Lung (tissue), 12 donors: ENCODE results near the gene ANAPC13. TPM values are rescaled to one million over a fixed set of nuclear protein-coding genes. Genes with fewer than 3 reads are reported as not detected.
A peak's percentile ranks its signal among the peaks of the same experiment; 100 is the strongest.

Source experiments
- ATAC-seq: fragments of 200-7000 bp; cut with Tn5 transposase; one replicate; pipeline ENCODE4 v1.9.1; 2020; ENCODE audit warnings: moderate number of reproducible peaks; ENCODE audit not compliant: insufficient read depth, low FRiP score
- DNase-seq, 3 donors: peaks; one replicate each; pipeline ENCODE4 v3.0.0-alpha.2; 2013 to 2017
- H3K27ac ChIP-seq, 2 donors: one replicate each; pipeline ENCODE4 v1.5.1; 2013; ENCODE audit warnings: mild to moderate bottlenecking in 2 of 2, moderate library complexity in 2 of 2, control low read depth in 1 of 2, inconsistent platforms in 1 of 2, low read depth in 1 of 2, low read length in 1 of 2
- H3K27me3 ChIP-seq, 3 donors: one replicate each; pipeline ENCODE4 v1.5.1; 2013; ENCODE audit warnings: low read length in 2 of 3; ENCODE audit not compliant: control insufficient read depth in 3 of 3, insufficient read depth in 3 of 3
- H3K36me3 ChIP-seq, 4 donors: one replicate each; pipeline ENCODE4 v1.5.1; 2013; ENCODE audit warnings: low read length in 4 of 4, mild to moderate bottlenecking in 1 of 4, moderate library complexity in 1 of 4; ENCODE audit not compliant: control insufficient read depth in 4 of 4, insufficient read depth in 4 of 4
- H3K4me1 ChIP-seq, 5 donors: one replicate each; pipeline ENCODE4 v1.5.1; 2013; ENCODE audit warnings: low read length in 5 of 5, mild to moderate bottlenecking in 2 of 5, moderate library complexity in 1 of 5; ENCODE audit not compliant: control insufficient read depth in 5 of 5, insufficient read depth in 5 of 5
- H3K4me3 ChIP-seq: one replicate; pipeline ENCODE4 v1.5.1; 2013; ENCODE audit warnings: mild to moderate bottlenecking, control low read depth, moderate library complexity
- H3K9ac ChIP-seq, 2 donors: one replicate each; pipeline ENCODE4 v1.5.1; 2013; ENCODE audit warnings: low read length in 2 of 2, control low read depth in 1 of 2; ENCODE audit not compliant: insufficient read depth in 1 of 2
- H3K9me3 ChIP-seq, 4 donors: one replicate each; pipeline ENCODE4 v1.5.1; 2013; ENCODE audit warnings: low read length in 3 of 4, mild to moderate bottlenecking in 1 of 4, moderate library complexity in 1 of 4; ENCODE audit not compliant: control insufficient read depth in 4 of 4, insufficient read depth in 3 of 4
- CTCF ChIP-seq: IDR thresholded peaks from 2 replicates; pipeline ENCODE4 v1.5.1; 2012; ENCODE audit warnings: mild to moderate bottlenecking; ENCODE audit errors: control extremely low read depth, extremely low read depth
- WGBS, 2 donors: extraction: QIAGEN DNeasy Blood & Tissue Kit; methylation state at CpG; one replicate each; pipeline ENCODE4 v1.1.7; 2013; 5-methylcytosine and 5-hydroxymethylcytosine counted together
- polyA plus RNA-seq, 2 donors: library from polyadenylated mRNA; stranded (reverse); fragments of 200-250 nt; gene quantifications; one replicate each; pipeline ENCODE4 v1.2.1, GENCODE V29; 2013
- total RNA-seq, 2 donors: library from RNA; depleted of rRNA in 1 of 2; stranded (reverse); fragments of >200 nt in 1 of 2; gene quantifications; one replicate each; pipeline ENCODE4 v1.2.1, GENCODE V29; 2014 to 2021
- donor health status: control.
- donor health status: control.
- donor health status: Bipolar disorder and iron deficiency.
- donor health status: healthy.
- donor health status: DM: yes; HTN: yes; CAD: no.

ANAPC13 gene
- total and polyA plus RNA-seq, 4 donors = 36.9 to 85.2 (median 63.1) TPM

- 87 to 92% methylated on average over 3 of the region's 3 CpGs for WGBS, 2 donors
- ATAC-seq (no peak), DNase-seq (no peak)
- H3K4me3 ChIP-seq = no peak overlapping the region
- no peaks in the 10 kb centered on the region for H3K9me3 ChIP-seq
- peaks cover 9 to 23% (median 18%) of the 10 kb centered on the region in 5 donors for H3K4me1 ChIP-seq
- TF ChIP-seq CTCF = no peak
- H3K27me3 ChIP-seq = no peaks in the 10 kb centered on the region
- H3K9ac ChIP-seq = no peak overlapping the region
- H3K27ac ChIP-seq = no peak overlapping the region
- peaks cover 12 to 41% (median 33%) of the 10 kb centered on the region in 4 donors for H3K36me3 ChIP-seq
Observed at GRCh38 chr3:134482622-134483021, 3.2 kb downstream of the ANAPC13 start.

- ATAC-seq (no peak), DNase-seq (no peak)
- TF ChIP-seq CTCF = no peak
- Histone ChIP-seq H3K4me3 (no peak overlapping the region), H3K27ac (no peak overlapping the region), H3K36me3 (peaks cover 12 to 47% (median 37%) of the 10 kb centered on the region in 4 donors), H3K9ac (no peak overlapping the region), H3K4me1 (peaks cover 10 to 14% (median 11%) of the 10 kb centered on the region in 5 donors), H3K9me3 (no peaks in the 10 kb centered on the region), H3K27me3 (no peaks in the 10 kb centered on the region)
- 86 to 93% methylated on average over 1 of the region's 1 CpG for WGBS, 2 donors
Observed at GRCh38 chr3:134481166-134481565, 4.6 kb downstream of the ANAPC13 start.

- Histone ChIP-seq H3K27ac (peak overlapping the region in 1 of 2 donors; percentile 23), H3K4me3 (no peak overlapping the region), H3K36me3 (peaks cover 12 to 47% (median 37%) of the 10 kb centered on the region in 4 donors), H3K4me1 (peaks cover 10 to 14% (median 11%) of the 10 kb centered on the region in 5 donors), H3K9me3 (no peaks in the 10 kb centered on the region), H3K9ac (no peak overlapping the region), H3K27me3 (no peaks in the 10 kb centered on the region)
- no peak for ATAC-seq
- DNase-seq = no peak
- 94 to 96% methylated on average over 3 of the region's 3 CpGs for WGBS, 2 donors
- TF ChIP-seq CTCF = no peak
Observed at GRCh38 chr3:134480546-134480945, 5.2 kb downstream of the ANAPC13 start.

GRCh38 chr3:134477938-134478337, 7.8 kb downstream of the ANAPC13 start:
- no peak for TF ChIP-seq CTCF
- Histone ChIP-seq H3K4me1 (peaks cover 0 to 5% (median 4%) of the 10 kb centered on the region in 5 donors), H3K36me3 (peaks cover 12 to 47% (median 37%) of the 10 kb centered on the region in 4 donors), H3K9me3 (no peaks in the 10 kb centered on the region), H3K4me3 (no peak overlapping the region), H3K9ac (no peak overlapping the region), H3K27me3 (no peaks in the 10 kb centered on the region), H3K27ac (no peak overlapping the region)
- no peak for ATAC-seq
- WGBS, 2 donors = 48 to 80% methylated on average over 2 of the region's 2 CpGs
- peak in 2 of 3 donors; percentile 36 to 63 for DNase-seq
